ENCODE data around the gene CFAP58.

Gene CFAP58

DNA sequence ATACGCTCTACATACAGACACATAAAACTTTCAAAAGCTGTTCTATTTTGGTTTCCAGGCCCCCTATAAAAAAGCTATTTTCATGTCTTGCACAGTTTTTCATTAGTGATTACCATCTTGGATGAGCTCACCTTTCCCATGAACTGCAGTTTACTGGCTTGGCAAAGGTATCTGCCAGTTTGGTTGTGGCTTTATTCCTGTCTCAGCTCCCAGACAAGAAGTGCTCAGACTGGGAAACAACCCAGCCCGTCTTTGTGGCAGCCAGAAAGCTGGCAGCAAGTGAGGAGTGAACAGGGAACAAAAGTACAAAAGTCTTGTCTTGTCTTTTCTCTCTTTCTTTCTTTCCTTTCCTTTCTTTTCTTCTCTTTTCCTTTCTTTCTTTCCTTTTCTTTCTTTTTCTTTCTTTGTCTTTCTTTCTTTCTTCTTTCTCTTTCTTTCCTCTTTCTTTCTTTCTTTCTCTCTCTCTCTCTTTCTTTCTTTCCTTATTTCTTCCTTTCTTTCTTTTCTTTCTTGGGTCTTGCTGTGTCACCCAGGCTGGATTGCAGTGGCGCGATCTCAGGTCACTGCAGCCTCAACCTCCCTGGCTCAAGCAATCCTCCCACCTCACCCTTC lies 138.8 kb downstream of the CFAP58 start:
- no peak for DNase-seq

DNA sequence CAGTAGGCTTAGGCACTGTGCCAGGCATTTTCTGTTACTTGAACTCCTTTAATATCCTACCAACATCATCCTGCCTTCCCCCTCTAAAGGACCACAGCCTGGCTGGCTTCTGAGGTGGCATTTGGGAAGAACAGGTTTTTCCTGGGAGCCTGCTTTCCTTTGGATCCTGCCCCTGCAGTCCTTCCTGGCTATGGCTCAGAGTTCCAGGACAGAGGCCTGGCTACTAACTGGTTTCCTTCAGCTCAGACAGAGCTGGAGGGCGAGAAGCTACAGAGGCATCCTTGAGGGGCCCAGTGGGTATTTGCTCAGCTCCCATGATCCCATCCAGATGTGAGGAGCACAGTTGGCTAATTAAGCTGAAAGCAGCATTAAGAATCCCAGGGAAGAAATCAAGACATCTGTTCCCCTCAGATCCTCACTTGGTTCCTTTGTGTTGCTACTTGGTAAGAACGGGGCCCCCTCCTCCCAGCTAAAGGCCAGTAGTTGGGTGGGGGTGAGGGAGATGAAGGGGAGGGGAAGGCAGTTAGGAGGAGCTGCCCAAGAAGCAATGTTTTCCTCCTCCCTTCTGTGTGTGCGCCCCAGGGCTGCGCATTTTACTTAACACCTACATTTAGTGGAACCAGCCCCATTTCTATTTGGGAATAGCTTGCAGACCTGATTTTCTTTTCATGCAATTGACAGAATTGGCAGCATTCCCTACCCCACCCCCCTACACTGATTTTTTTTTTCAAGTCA lies 144.9 kb downstream of the CFAP58 start:
- no peak for DNase-seq

DNA sequence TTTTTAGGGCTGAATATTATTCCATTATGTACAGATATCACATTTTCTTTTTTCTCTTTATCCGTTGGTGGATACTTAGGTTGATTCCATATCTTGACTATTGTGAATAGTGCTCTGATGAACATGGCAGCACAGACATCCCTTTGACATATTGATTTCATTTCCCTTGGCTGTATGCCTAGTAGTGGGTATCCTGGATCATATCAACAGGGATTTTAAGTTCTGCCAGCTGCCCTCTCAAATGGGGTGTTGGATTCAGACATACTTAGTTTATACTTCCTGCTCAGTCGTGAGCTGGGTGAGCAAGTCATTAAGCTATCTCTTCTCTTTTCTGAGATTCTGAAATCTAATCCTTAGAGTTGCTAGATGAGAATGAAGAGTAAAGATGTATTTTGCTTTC lies 147.8 kb downstream of the CFAP58 start:
- DNase-seq, result no peak

DNA sequence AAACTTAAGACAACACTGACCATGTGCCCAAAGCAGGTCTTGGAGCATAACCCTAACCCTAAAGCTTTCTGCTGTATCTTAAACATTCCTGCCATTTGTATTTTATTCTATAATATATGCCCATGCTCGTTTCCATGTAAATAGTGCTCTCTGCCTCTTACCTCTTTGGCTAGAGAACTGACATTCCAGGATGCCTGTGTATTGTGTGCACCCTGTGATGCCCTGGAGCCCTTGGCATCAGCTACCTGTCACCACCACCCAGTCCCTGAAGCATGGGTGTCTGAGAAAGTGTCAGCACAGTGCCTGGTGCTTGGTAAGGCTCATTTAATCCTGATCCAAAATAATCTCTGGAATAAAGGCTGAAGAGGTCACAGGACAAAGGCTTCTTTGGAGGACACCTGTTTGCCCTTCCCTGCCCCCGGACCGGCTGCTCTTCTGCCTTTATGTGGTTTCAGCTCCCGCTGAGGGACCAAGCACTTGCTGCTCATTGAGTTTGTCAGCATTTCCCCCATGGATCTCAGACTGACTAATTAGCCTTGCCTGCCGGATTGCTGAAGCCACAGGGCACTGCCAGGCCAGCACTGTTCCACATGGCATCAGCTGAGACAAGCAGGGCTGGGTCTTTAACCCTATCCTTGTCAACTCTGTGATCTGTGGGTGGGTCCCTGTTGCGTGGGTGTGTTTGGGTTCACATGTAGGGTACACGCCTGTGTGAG lies 148.4 kb downstream of the CFAP58 start:
- no peak for DNase-seq

DNA sequence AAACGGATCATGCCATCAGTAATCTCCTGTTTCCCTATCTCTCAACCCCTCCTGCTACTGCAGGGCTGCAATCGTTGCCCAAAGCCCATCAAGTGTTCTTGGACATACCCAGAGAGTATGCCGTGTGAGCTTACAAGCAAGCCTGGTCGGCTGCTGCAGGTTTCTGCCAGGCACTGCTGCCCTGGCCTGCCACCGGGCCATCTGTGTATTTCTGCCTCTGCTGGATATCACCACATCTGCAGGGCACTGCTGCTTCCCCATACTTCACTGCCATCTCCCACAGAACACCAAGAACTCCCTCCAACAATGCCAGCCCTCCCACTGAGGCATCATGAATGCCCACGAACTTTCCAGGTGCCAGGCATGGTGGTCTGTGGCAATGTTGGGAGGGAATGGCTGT lies 149.3 kb downstream of the CFAP58 start:
- DNase-seq, result no peak
